Femur (tissue), 1 donor: Measurements from ENCODE around the gene NPHS1.
"Not testable (repeated sequence)": the region's sequence is repeated elsewhere in the genome, so short reads cannot be mapped to it uniquely, and the experiment has no call there.

Experiments
- DNase-seq: peaks from one replicate; pipeline ENCODE4 v3.0.0-alpha.2; 2017

Gene NPHS1

GRCh38 chr19:35846038-35846668 is 6.2 kb downstream of the NPHS1 start:
- no peak for DNase-seq

DNA sequence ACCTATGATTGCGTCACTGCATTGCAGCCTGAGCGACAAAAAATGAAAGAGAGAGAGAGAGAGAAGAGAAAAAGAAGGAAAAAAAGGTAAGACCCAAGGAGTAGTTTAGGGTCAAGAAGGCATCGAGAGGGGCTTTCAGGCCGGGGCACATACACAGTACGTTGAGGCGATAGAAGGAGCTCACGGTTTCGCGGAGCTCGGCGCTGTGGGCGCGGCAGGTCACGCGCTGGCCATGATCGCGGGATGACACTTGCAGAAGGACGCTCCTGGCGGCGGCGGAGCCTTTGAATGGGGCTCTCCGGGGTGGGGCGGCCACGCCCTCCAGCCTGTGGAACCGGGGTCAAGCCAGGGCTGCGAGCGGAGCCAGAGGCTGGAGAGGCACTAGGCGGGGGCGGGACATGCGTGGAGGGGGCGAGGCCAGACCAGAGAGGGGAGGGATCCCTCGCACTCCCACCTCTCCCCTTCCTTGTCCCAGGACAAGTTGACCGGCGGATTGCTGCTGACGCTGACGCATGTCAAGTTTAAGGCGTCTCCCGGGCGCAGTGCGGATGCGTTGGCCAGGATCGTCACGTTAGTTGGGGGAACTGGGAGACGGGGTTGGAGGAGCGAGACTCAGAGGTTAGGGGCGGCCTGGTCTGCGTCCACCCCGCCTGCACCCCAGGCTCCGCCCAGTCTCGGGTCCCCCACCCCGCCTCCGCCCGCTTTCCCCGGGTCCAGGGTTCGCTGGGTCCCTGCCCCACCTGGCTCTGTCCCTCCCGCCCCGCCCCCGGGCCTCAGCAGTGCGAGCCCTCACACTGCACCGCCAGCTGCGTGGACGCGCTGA is 6.9 kb downstream of the NPHS1 start:
- DNase-seq: no peak

- no peak for DNase-seq
These were observed 7.7 kb downstream of the NPHS1 start for GRCh38 chr19:35844482-35845214.

GRCh38 chr19:35843676-35844481 is 8.4 kb downstream of the NPHS1 start:
- DNase-seq: no peak

- DNase-seq: no peak
These were observed 9.5 kb downstream of the NPHS1 start for GRCh38 chr19:35842666-35843272.

- DNase-seq: no peak
These were observed 10.2 kb downstream of the NPHS1 start for GRCh38 chr19:35841961-35842595.

DNA sequence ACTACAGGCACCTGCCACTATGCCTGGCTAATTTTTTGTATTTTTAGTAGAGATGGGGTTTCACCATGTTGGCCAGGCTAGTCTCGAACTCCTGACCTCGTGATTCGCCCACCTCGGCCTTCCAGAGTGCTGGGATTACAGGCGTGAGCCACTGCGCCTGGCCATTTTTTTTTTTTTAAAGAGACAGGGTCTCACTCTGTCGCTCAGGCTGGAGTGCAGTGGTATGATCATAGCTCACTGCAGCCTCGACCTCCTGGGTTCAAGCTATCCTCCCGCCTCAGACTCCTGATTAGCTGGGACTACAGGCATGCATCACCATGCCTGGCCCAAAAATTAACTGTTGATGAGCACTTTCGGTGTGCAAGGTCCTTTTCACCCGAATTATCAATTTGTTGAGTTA is 16.2 kb downstream of the NPHS1 start:
- not testable (repeated sequence) for DNase-seq

- DNase-seq: no peak
These were observed 18.3 kb downstream of the NPHS1 start for GRCh38 chr19:35833972-35834371.

- no peak for DNase-seq
These were observed 20.2 kb downstream of the NPHS1 start for GRCh38 chr19:35832054-35832453.

DNA sequence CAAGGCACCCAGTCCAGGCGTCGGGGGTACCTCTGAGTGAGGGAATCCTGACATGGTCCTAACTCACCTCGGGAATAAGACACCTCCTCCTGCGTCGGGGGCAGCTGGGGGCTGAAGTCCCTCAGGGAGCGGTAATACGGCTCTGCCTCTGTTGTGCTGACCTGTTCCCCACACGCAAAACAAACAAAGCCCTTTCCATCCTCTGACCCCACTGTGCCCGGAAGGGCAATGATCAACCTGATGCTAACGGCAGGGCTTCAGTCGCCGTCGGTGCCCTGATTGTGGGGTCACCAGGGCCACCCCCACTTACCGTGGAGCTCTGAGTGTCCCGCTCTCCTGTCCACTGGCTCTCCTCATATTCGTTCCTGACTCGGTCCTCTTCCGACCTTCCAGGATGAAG is 21.3 kb downstream of the NPHS1 start:
- no peak for DNase-seq

DNA sequence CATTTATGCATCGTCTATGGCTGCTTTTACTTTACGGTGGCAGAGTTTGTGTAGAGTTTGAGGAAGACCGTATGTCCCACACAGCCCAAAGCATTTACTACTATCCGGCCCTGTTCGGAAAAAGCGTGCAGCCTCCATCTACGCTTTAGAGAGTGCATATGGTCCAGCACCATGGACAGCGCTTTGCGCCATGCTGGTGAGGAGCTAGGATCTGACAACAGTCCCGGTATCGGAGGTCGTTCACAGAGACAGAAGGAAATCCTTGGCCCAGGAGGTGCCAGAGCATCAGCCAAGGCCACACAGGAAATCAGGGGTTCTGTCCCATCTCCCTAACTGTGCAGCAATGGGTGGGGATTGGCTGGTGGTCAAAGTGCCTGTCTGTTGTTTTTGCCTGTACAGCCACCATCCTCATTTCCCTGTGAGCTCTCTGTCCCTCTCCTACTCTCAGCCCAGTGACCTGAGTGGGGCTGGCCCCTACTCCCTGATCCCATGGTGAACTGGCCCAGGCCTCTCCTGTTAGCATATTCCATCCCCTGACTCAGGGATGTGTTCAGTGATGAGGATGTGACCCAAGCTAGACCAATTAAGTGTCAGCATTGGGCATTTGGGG is 23.5 kb downstream of the NPHS1 start:
- peak; percentile 79 for DNase-seq

GRCh38 chr19:35824150-35824549 is 28.2 kb downstream of the NPHS1 start:
- no peak for DNase-seq

- no peak for DNase-seq
These were observed 29.7 kb downstream of the NPHS1 start for GRCh38 chr19:35822579-35822978.

GRCh38 chr19:35818445-35818844 is 33.9 kb downstream of the NPHS1 start:
- no peak for DNase-seq

DNA sequence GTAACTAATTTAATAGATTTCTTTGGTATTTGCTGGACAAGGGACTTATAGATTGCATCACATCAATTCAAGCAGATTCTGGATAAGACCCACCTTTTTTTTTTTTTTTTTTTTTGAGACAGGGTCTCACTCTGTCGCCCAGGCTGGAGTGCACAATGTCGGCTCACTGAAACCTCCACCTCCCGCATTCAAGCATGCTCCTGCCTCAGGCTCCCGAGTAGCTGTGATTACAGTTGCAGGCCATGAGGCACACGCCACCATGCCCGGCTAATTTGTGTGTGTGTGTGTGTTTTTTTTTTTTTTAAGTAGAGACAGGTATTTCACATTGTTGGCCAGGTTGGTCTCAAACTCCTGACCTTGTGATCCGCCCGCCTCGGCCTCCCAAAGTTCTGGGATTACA is 35.5 kb downstream of the NPHS1 start:
- DNase-seq: no peak

- no peak for DNase-seq
These were observed 36.0 kb downstream of the NPHS1 start for GRCh38 chr19:35816262-35816661.

DNA sequence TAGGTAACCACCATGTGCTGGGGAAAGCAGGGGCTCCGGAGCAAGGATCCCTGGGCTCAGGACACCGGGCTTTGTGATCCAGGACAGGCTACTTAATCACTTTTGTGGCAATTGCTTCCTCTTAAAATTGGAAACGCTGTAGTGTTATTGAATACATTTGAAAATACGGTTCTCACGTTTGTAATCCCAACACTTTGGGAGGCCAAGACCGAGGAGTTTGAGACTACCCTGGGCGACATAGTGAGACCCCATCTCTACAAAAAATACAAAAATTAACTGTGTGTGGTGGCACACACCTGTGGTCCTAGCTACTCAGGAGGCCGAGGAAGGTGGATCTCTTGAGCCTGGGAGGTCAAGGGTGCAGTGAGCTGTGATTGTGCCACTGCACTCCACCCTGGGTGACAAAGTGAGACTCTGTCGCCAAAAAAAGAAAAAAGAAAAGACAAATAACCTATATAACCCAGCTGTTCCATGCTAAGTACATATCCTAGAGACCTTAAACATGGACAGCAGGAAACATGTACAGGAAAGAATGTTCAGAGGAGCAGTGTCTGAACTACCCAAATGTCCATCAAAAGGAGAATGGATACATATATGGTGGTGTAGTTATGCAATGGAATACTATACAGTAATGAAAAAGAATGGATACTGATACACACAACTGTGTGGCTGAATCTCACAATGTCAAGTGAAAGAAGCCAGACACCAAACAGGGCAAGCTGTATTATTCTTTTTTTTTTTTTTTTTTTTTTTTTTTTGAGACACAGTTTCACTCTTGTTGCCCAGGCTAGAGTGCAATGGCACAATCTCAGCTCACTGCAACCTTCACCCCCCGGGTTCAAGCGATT is 39.0 kb downstream of the NPHS1 start:
- DNase-seq: no peak

- DNase-seq: no peak
These were observed 39.9 kb downstream of the NPHS1 start, which contains the start of gene PRODH2 for GRCh38 chr19:35812220-35813042. Gene PRODH2, minus strand, starts transcription at chr19:35812845. Its CDS starts 40 bp downstream, at chr19:35812805.
